Neural progenitor cell (in vitro differentiated cells): ENCODE data around the gene GABRB1. TPM values are rescaled to one million over a fixed set of nuclear protein-coding genes. Genes with fewer than 3 reads are reported as not detected.

Experiments
- DNase-seq: peaks from one replicate; pipeline ENCODE4 v3.0.0-alpha.2; 2016; ENCODE audit warnings: low spot score
- H2AFZ ChIP-seq: fragments of 200-600 bp; sonication (generic); replicated peaks from 2 replicates; pipeline ENCODE4 v1.6.1; 2016; ENCODE audit warnings: antibody characterized with exemption
- H3F3A ChIP-seq: fragments of 200-600 bp; sonication (generic); 2 replicates; pipeline ENCODE4 v1.6.1; 2016; ENCODE audit warnings: antibody characterized with exemption, low read depth
- H3K27ac ChIP-seq: fragments of 200-600 bp; sonication (generic); 2 replicates; pipeline ENCODE4 v1.5.1; 2016; ENCODE audit warnings: mild to moderate bottlenecking
- H3K27me3 ChIP-seq: fragments of 200-600 bp; sonication (generic); 2 replicates; pipeline ENCODE4 v1.6.1; 2016; ENCODE audit warnings: mild to moderate bottlenecking, moderate library complexity
- H3K36me3 ChIP-seq: fragments of 200-600 bp; sonication (generic); 2 replicates; pipeline ENCODE4 v1.5.1; 2016
- H3K4me1 ChIP-seq: fragments of 200-600 bp; sonication (generic); 2 replicates; pipeline ENCODE4 v1.6.1; 2016; ENCODE audit warnings: mixed run types
- H3K4me2 ChIP-seq: fragments of 200-600 bp; sonication (generic); 2 replicates; pipeline ENCODE4 v1.6.1; 2016
- H3K4me3 ChIP-seq: fragments of 200-600 bp; sonication (generic); 2 replicates; pipeline ENCODE4 v1.5.1; 2016
- H3K79me2 ChIP-seq: fragments of 200-600 bp; sonication (generic); 2 replicates; pipeline ENCODE4 v1.6.1; 2016; ENCODE audit warnings: low read depth
- H3K9ac ChIP-seq: fragments of 200-600 bp; sonication (generic); 2 replicates; pipeline ENCODE4 v1.6.1; 2016
- H3K9me3 ChIP-seq: fragments of 200-600 bp; sonication (generic); 2 replicates; pipeline ENCODE4 v1.5.1; 2016; ENCODE audit warnings: low read depth
- H4K20me1 ChIP-seq: fragments of 200-600 bp; sonication (generic); 2 replicates; pipeline ENCODE4 v1.6.1; 2016; ENCODE audit warnings: low read depth
- H3K27ac Mint-ChIP-seq: 3 replicates; pipeline ENCODE4 v1.8.0; 2021; ENCODE audit warnings: mixed read lengths
- H3K27me3 Mint-ChIP-seq: 2 replicates; pipeline ENCODE4 v1.8.0; 2022; ENCODE audit warnings: low read depth, mild to moderate bottlenecking, inconsistent platforms, moderate library complexity, mixed read lengths; ENCODE audit not compliant: insufficient read depth
- H3K36me3 Mint-ChIP-seq: 3 replicates; pipeline ENCODE4 v1.8.0; 2021; ENCODE audit warnings: mixed read lengths
- H3K4me1 Mint-ChIP-seq: 3 replicates; pipeline ENCODE4 v1.8.0; 2021; ENCODE audit warnings: mixed read lengths
- H3K4me3 Mint-ChIP-seq: 3 replicates; pipeline ENCODE4 v1.8.0; 2021; ENCODE audit warnings: mild to moderate bottlenecking, moderate library complexity, mixed read lengths
- H3K9me3 Mint-ChIP-seq: 3 replicates; pipeline ENCODE4 v1.8.0; 2020; ENCODE audit warnings: mixed read lengths
- CTCF ChIP-seq: fragments of 200-600 bp; sonication (generic); IDR thresholded peaks from 2 replicates; pipeline ENCODE4 v1.5.1; 2017; ENCODE audit warnings: antibody characterized with exemption, mild to moderate bottlenecking
- EZH2 ChIP-seq: fragments of 200-600 bp; sonication (generic); IDR thresholded peaks from 2 replicates; pipeline ENCODE4 v1.6.1; 2017; ENCODE audit warnings: antibody characterized with exemption, mild to moderate bottlenecking, moderate library complexity
- EZH2phosphoT487 ChIP-seq: fragments of 200-600 bp; sonication (generic); IDR thresholded peaks from 2 replicates; pipeline ENCODE4 v1.6.1; 2017; ENCODE audit warnings: antibody characterized with exemption
- total RNA-seq: library from RNA; depleted of rRNA; stranded (reverse); fragments of >200 nt; gene quantifications from 2 replicates; pipeline ENCODE4 v1.2.3, GENCODE V29; 2015; ENCODE audit warnings: low replicate concordance

Gene GABRB1
- total RNA-seq, 1 donor from 2014 or later = not detected

DNA sequence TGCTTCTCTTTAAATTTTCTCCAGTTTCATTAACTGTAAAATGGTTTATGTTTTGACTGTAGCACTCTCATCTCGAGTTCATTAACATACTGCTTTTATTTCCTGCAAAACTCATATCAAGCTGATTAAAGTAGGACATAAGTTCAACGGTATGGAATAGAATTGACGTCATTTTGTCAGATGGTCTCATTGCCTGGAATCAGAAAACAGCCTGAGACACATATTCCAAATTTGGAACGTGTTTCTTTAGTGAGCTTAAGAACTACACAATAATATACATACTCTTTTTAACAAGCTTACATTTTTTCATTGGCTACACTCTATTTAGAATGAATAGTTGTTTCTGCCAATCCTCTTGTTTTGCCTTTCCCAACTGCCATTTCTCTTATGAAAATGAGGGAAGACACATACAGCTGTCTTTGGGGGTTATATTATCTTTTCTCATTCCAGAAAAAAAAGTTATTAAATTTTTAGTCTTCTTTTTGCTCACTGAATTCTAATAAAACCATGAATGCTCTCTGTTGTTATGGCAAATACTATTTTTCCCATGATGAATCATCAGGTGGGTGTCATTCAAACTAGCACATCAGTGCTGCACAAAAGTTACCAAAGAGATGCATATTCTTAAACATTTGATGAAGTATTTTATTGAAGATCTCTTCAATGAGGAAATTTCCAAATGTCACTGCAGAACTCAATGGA, 162.8 kb downstream of the GABRB1 start:
- peaks cover 8% of the 10 kb centered on the region for H3K4me1 Mint-ChIP-seq
- Histone ChIP-seq H3F3A (no peaks in the 10 kb centered on the region), H4K20me1 (no peaks in the 10 kb centered on the region), H3K9ac (no peak overlapping the region), H3K79me2 (no peaks in the 10 kb centered on the region), H3K27ac (no peak overlapping the region), H3K27me3 (no peaks in the 10 kb centered on the region), H3K9me3 (no peaks in the 10 kb centered on the region), H3K4me2 (no peak overlapping the region), H3K4me1 (no peaks in the 10 kb centered on the region), H3K36me3 (no peaks in the 10 kb centered on the region), H3K4me3 (no peak overlapping the region), H2AFZ (no peak overlapping the region)
- H3K36me3 Mint-ChIP-seq = no peaks in the 10 kb centered on the region
- TF ChIP-seq EZH2phosphoT487 (no peak), CTCF (no peak), EZH2 (no peak)
- no peaks in the 10 kb centered on the region for H3K9me3 Mint-ChIP-seq
- no peak overlapping the region for H3K27ac Mint-ChIP-seq
- peaks cover 1% of the 10 kb centered on the region for H3K27me3 Mint-ChIP-seq
- DNase-seq = no peak
- no peak overlapping the region for H3K4me3 Mint-ChIP-seq

DNA sequence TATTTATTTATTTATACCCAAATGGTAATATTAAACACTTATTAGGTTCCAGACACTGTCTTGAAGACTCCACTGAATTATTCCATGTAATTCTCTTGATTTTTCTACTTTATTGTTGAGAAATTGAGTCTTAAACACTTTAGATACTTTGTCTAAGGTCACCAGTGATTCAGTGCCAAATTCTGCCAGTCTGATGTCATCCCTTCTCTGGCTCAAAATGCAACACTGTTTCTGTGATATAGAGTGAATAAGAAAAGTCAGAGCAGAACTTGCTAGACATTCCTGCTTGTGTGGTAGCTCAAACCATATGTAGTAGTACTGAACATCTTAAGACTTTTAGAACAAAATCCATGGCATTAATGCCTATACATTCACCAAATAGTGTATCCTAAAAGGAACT, 164.3 kb downstream of the GABRB1 start:
- no peak for TF ChIP-seq EZH2phosphoT487
- TF ChIP-seq CTCF = no peak
- TF ChIP-seq EZH2 = no peak
- peaks cover 3% of the 10 kb centered on the region for H3K27me3 Mint-ChIP-seq
- no peaks in the 10 kb centered on the region for H3K9me3 Mint-ChIP-seq

GRCh38 chr4:47198791-47199190, 167.4 kb downstream of the GABRB1 start:
- no peaks in the 10 kb centered on the region for H3K79me2 ChIP-seq
- no peak overlapping the region for H3K9ac ChIP-seq
- H3K9me3 Mint-ChIP-seq = no peaks in the 10 kb centered on the region
- no peaks in the 10 kb centered on the region for H3K36me3 ChIP-seq
- TF ChIP-seq CTCF = no peak
- no peak for TF ChIP-seq EZH2
- TF ChIP-seq EZH2phosphoT487 = no peak
- H3K4me2 ChIP-seq = no peak overlapping the region
- peaks cover 8% of the 10 kb centered on the region for H3K4me1 Mint-ChIP-seq
- no peak overlapping the region for H2AFZ ChIP-seq
- no peaks in the 10 kb centered on the region for H3K27me3 ChIP-seq
- H3K36me3 Mint-ChIP-seq = no peaks in the 10 kb centered on the region
- H4K20me1 ChIP-seq = no peaks in the 10 kb centered on the region
- H3K27me3 Mint-ChIP-seq = peaks cover 3% of the 10 kb centered on the region
- no peaks in the 10 kb centered on the region for H3F3A ChIP-seq
- no peak overlapping the region for H3K27ac Mint-ChIP-seq
- H3K4me3 ChIP-seq = no peak overlapping the region
- no peaks in the 10 kb centered on the region for H3K4me1 ChIP-seq
- H3K4me3 Mint-ChIP-seq = no peak overlapping the region
- H3K27ac ChIP-seq = no peak overlapping the region
- H3K9me3 ChIP-seq = no peaks in the 10 kb centered on the region
- DNase-seq = no peak

More for the DNA sequence above, 164.3 kb downstream of the GABRB1 start:
- H3K4me1 Mint-ChIP-seq = peaks cover 8% of the 10 kb centered on the region
- Histone ChIP-seq H3K4me3 (no peak overlapping the region), H2AFZ (no peak overlapping the region), H3F3A (no peaks in the 10 kb centered on the region), H3K36me3 (no peaks in the 10 kb centered on the region), H3K9me3 (no peaks in the 10 kb centered on the region), H3K27me3 (no peaks in the 10 kb centered on the region), H3K4me2 (no peak overlapping the region), H3K27ac (no peak overlapping the region), H3K9ac (no peak overlapping the region), H3K4me1 (no peaks in the 10 kb centered on the region), H4K20me1 (no peaks in the 10 kb centered on the region), H3K79me2 (no peaks in the 10 kb centered on the region)
- no peak overlapping the region for H3K27ac Mint-ChIP-seq
- H3K4me3 Mint-ChIP-seq = no peak overlapping the region
- no peaks in the 10 kb centered on the region for H3K36me3 Mint-ChIP-seq
- DNase-seq = no peak
